PC-9 (cell line): ENCODE measurements around the gene ZNRF1. TPM values are rescaled to one million over a fixed set of nuclear protein-coding genes. Genes with fewer than 3 reads are reported as not detected.

Source experiments
- BruUV-seq: library from RNA; stranded (reverse); fragments of 400-500 nt; replicated peaks from 2 replicates; lab custom pipeline; 2021; lab: Mats Ljungman, UMichigan
- CTCF ChIA-PET: fragments of 300-600 bp; sonication (Branson Sonifier 250); formaldehyde crosslinking; loops from one replicate; lab custom pipeline; 2022; ENCODE audit warnings: antibody characterized with exemption; lab: Charles Lee
- POLR2A ChIA-PET: fragments of 300-600 bp; sonication (Branson Sonifier 250); formaldehyde crosslinking; loops from one replicate; lab custom pipeline; 2022; ENCODE audit warnings: antibody characterized with exemption; ENCODE audit not compliant: unreplicated experiment; lab: Charles Lee
- DNase-seq, 2 experiments: peaks; one replicate each; pipeline versions ENCODE4 v3.0.0 to v3.0.0-alpha.2; 2015 to 2022; ENCODE audit warnings: mixed read lengths in 1 of 2
- H2AFZ ChIP-seq: fragments of 200-600 bp; sonication (generic); 2 replicates; pipeline ENCODE4 v1.8.1; 2017; ENCODE audit warnings: antibody characterized with exemption
- H3F3A ChIP-seq: fragments of 200-600 bp; sonication (generic); 2 replicates; pipeline ENCODE4 v1.8.1; 2017; ENCODE audit warnings: antibody characterized with exemption, mild to moderate bottlenecking, low read depth; ENCODE audit not compliant: insufficient read depth
- H3K27ac ChIP-seq: fragments of 200-600 bp; sonication (generic); 2 replicates; pipeline ENCODE4 v1.6.1; 2016; ENCODE audit warnings: mixed run types
- H3K27me3 ChIP-seq: fragments of 200-600 bp; sonication (generic); 2 replicates; pipeline ENCODE4 v1.6.1; 2016; ENCODE audit warnings: low read depth, mixed run types; ENCODE audit not compliant: insufficient read depth
- H3K36me3 ChIP-seq: fragments of 200-600 bp; sonication (generic); 2 replicates; pipeline ENCODE4 v1.6.1; 2016; ENCODE audit warnings: low read depth, mixed run types
- H3K4me1 ChIP-seq: fragments of 200-600 bp; sonication (generic); replicated peaks from 2 replicates; pipeline ENCODE4 v1.6.1; 2016; ENCODE audit warnings: mixed run types; ENCODE audit not compliant: insufficient read depth
- H3K4me2 ChIP-seq: fragments of 200-600 bp; sonication (generic); 2 replicates; pipeline ENCODE4 v1.6.1; 2017; ENCODE audit warnings: mixed run types
- H3K4me3 ChIP-seq: fragments of 200-600 bp; sonication (generic); 2 replicates; pipeline ENCODE4 v1.6.1; 2016; ENCODE audit warnings: mixed run types
- H3K79me2 ChIP-seq: fragments of 200-600 bp; sonication (generic); 2 replicates; pipeline ENCODE4 v1.6.1; 2017; ENCODE audit warnings: low read depth, mixed run types
- H3K9me2 ChIP-seq: fragments of 200-600 bp; sonication (generic); 2 replicates; pipeline ENCODE4 v1.8.1; 2017; ENCODE audit warnings: mild to moderate bottlenecking; ENCODE audit not compliant: insufficient read depth
- H3K9me3 ChIP-seq: fragments of 200-600 bp; sonication (generic); 2 replicates; pipeline ENCODE4 v1.8.1; 2016; ENCODE audit warnings: low read depth; ENCODE audit not compliant: insufficient read depth
- H4K20me1 ChIP-seq: fragments of 200-600 bp; sonication (generic); 2 replicates; pipeline ENCODE4 v1.8.1; 2017; ENCODE audit not compliant: insufficient read depth
- EZH2 ChIP-seq: fragments of 200-600 bp; sonication (generic); IDR thresholded peaks from 2 replicates; pipeline ENCODE4 v1.8.0; 2017; ENCODE audit warnings: antibody characterized with exemption, low read depth
- intact Hi-C: fragments of 100-400 bp; cut with micrococcal nuclease; formaldehyde crosslinking; loops from one replicate; pipeline ENCODE4 v1.10.0; 2022; ENCODE audit not compliant: unreplicated experiment
- total RNA-seq: library from RNA; stranded (reverse); gene quantifications from 2 replicates; pipeline ENCODE4 v1.2.3, GENCODE V29; 2021
- TF ChIP-seq, protein P1 (sequence below): fragments of 200-600 bp; sonication (generic); conservative IDR thresholded peaks from 2 replicates; pipeline ENCODE4 v1.6.1; 2017; ENCODE audit warnings: mixed run types, antibody characterized with exemption, mild to moderate bottlenecking, moderate library complexity

ZNRF1 gene
- total RNA-seq, 1 experiment from 2014 or later, result 64.4 TPM

DNA sequence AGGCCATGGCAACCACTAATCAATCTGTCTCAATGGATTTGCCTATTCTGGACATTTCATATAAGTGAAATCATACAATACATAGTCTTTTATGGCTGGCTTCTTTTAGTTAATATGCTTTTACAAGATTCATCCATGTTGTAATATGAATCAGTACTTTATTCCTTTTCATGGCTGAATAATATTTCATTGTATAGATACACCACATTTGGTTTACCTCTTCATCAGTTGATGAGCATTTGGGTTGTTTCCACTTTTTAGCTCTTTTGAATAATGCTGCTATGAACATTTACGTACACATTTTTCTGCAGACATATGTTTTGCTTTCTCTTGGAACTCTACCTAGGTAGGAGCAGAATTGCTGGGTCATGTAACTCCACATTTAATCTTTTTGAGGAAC, 2.8 kb upstream of the ZNRF1 start:
- H3K4me3 ChIP-seq, result no peak overlapping the region
- TF ChIP-seq, protein P1, sequence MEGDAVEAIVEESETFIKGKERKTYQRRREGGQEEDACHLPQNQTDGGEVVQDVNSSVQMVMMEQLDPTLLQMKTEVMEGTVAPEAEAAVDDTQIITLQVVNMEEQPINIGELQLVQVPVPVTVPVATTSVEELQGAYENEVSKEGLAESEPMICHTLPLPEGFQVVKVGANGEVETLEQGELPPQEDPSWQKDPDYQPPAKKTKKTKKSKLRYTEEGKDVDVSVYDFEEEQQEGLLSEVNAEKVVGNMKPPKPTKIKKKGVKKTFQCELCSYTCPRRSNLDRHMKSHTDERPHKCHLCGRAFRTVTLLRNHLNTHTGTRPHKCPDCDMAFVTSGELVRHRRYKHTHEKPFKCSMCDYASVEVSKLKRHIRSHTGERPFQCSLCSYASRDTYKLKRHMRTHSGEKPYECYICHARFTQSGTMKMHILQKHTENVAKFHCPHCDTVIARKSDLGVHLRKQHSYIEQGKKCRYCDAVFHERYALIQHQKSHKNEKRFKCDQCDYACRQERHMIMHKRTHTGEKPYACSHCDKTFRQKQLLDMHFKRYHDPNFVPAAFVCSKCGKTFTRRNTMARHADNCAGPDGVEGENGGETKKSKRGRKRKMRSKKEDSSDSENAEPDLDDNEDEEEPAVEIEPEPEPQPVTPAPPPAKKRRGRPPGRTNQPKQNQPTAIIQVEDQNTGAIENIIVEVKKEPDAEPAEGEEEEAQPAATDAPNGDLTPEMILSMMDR, result no peak
- TF ChIP-seq EZH2, result no peak
- no peaks in the 10 kb centered on the region for H3K36me3 ChIP-seq
- H3K9me3 ChIP-seq, result no peaks in the 10 kb centered on the region
- H3K27ac ChIP-seq, result no peak overlapping the region
- DNase-seq, result no peak
- no peaks in the 10 kb centered on the region for H3K9me2 ChIP-seq
- peaks cover 13% of the 10 kb centered on the region for H4K20me1 ChIP-seq
- 0 out of 2 replicates have a peak overlapping the region, but pooled peaks have one; percentile 23 for H2AFZ ChIP-seq
- intact Hi-C loops, result loop anchor here (5.0 to 10.0 kb wide), 3 partner anchors 51 to 291 kb away; partner anchors contain the start of gene MLKL
- POLR2A ChIA-PET, result interaction anchor here (0.6 to 0.9 kb wide), 2 partner anchors 48 to 914 kb away, joined by 4 read pairs; no protein-coding TSS in a partner anchor
- CTCF ChIA-PET, result no interaction called here
- H3K27me3 ChIP-seq, result no peaks in the 10 kb centered on the region
- BruUV-seq, result no TSS peak
- H3K4me1 ChIP-seq, result peaks cover 25% of the 10 kb centered on the region
- peaks cover 16% of the 10 kb centered on the region for H3K79me2 ChIP-seq
- no peak overlapping the region for H3K4me2 ChIP-seq
- peaks cover 24% of the 10 kb centered on the region for H3F3A ChIP-seq

DNA sequence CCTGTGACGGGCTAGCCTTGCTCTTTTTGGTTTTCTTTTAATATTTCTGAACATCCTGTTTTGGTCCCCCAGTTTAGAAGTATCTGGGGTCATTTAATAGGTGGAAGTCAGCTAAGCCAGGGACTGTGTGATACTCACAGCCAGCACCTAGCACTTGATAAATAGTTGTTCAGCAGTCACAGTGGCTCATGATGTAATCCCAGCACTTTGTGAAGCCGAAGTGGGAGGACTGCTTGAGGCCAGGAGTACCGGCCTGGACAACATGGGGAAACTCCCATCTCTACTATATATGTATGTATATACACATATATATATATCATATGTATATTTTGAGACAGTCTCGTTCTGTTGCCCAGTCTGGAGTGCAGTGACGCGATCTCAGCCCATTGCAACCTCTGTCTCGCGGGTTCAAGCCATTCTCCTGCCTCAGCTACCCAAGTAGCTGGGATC, 1.8 kb upstream of the ZNRF1 start:
- no TSS peak for BruUV-seq
- POLR2A ChIA-PET, result interaction anchor here (0.9 kb wide), 1 partner anchor 913 kb away, joined by 4 read pairs; no protein-coding TSS in a partner anchor

DNA sequence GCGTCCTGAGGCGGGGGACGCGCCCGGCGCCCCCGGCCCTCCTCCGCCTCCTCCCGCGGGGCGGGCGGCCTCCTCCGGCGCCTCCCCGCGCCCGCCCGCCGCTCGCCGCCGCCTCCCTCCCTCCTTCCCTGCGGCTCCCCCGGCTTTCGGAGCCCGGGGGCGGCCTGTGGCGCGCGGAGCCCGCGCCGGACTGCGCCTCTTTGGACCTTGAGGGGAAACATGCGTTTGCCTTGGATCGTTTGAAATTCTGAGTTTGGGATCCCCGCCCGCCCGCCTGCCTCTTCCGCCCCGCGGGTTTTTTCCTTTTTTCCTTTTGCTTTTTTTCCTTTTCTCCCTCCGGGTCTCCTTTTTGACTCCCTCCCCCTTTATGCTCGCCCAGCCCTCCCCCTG, 390 bp downstream of the ZNRF1 start:
- no TSS peak for BruUV-seq
- DNase-seq, result no peak
- Histone ChIP-seq H3K36me3 (peaks cover 7% of the 10 kb centered on the region), H3K27me3 (no peaks in the 10 kb centered on the region), H2AFZ (peak overlapping the region; percentile 68; the same call in 1 of the 2 replicates), H3K27ac (peak overlapping the region; percentile 48; the same call in 1 of the 2 replicates), H3K4me1 (peaks cover 55% of the 10 kb centered on the region), H3K9me2 (no peaks in the 10 kb centered on the region), H4K20me1 (peaks cover 33% of the 10 kb centered on the region), H3F3A (peaks cover 32% of the 10 kb centered on the region), H3K4me3 (peak overlapping the region; percentile 74), H3K79me2 (peaks cover 49% of the 10 kb centered on the region), H3K9me3 (no peaks in the 10 kb centered on the region), H3K4me2 (peak overlapping the region; percentile 77)
- POLR2A ChIA-PET, result no interaction called here
- TF ChIP-seq, protein P1, result no peak
- no peak for TF ChIP-seq EZH2
- intact Hi-C loops, result loop anchor here (5.0 to 10.0 kb wide), 3 partner anchors 48 to 294 kb away; partner anchors contain the start of gene MLKL
- CTCF ChIA-PET, result no interaction called here

More for the DNA sequence above, 1.8 kb upstream of the ZNRF1 start:
- H3K36me3 ChIP-seq, result no peaks in the 10 kb centered on the region
- intact Hi-C loops, result loop anchor here (5.0 to 10.0 kb wide), 3 partner anchors 50 to 292 kb away; partner anchors contain the start of gene MLKL
- H3K4me3 ChIP-seq, result no peak overlapping the region
- CTCF ChIA-PET, result no interaction called here
- H3K9me2 ChIP-seq, result no peaks in the 10 kb centered on the region
- no peaks in the 10 kb centered on the region for H3K9me3 ChIP-seq
- no peaks in the 10 kb centered on the region for H3K27me3 ChIP-seq
- H4K20me1 ChIP-seq, result peaks cover 24% of the 10 kb centered on the region
- no peak overlapping the region for H3K4me2 ChIP-seq
- H3K4me1 ChIP-seq, result peaks cover 36% of the 10 kb centered on the region
- peaks cover 24% of the 10 kb centered on the region for H3F3A ChIP-seq
- no peak for DNase-seq
- peak overlapping the region; percentile 20; the same call in 1 of the 2 replicates for H3K27ac ChIP-seq
- H2AFZ ChIP-seq, result no peak overlapping the region
- H3K79me2 ChIP-seq, result peaks cover 27% of the 10 kb centered on the region
- TF ChIP-seq, protein P1, result no peak
- no peak for TF ChIP-seq EZH2
